ENCODE results near the gene TSR1.

The TSR1 gene

DNA sequence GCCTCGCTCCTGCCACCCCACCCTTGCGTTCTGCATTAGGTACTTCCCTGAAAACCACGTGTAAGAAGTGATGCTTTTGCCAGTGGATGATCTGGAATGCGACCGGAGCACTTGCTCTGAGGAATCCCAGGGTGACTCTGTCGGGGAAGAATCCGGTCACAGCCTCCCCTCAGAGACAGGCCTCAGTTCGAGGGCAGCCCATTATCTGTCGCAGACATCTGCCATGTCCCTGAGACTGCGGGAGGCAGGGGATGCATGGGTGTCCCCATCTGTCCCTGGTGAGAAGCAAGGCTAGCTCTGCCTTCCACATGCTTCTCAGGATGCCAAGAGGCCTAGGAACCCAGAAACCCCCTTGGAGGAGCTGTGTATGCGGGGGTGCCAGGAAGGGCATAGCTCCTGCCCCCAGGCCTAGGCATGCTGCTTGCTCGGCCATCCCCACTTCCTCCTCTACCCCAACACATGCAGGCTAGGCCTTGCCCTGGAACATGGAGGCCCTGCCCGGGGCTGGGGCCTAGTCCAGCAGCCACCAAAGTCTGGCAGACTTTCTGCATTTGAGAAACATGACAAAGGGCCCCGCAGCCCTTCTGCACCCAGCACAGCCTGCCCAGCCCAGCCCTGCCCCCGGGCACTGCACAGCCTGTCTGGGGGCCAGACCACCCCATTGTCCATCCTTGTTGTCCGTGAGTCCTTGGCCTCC, 44.1 kb upstream of the TSR1 start:
- ChIA-PET POLR2A (no interaction called here), CTCF (interaction anchor here (0.5 to 11.8 kb wide), 9 partner anchors 11 to 53 kb away, joined by 3 to 871 read pairs (median 13); partner anchors contain the start of gene TSR1)
- no peak overlapping the region for H3K4me3 ChIP-seq (ENCODE audit: low read depth, low read length)
- TF ChIP-seq CTCF (IDR thresholded peaks at IDR 0.05; ENCODE audit: insufficient read depth, low read length, missing control alignments) = no peak
- no peak for DNase-seq (ENCODE audit: low read depth, low spot score)

- POLR2A ChIA-PET = no interaction called here
- CTCF ChIA-PET = interaction anchor here (0.5 to 11.8 kb wide), 6 partner anchors 10 to 54 kb away, joined by 3 to 871 read pairs (median 43); no protein-coding TSS in a partner anchor
- DNase-seq (ENCODE audit: low read depth, low spot score) = no peak
- no peak for TF ChIP-seq CTCF (IDR thresholded peaks at IDR 0.05; ENCODE audit: insufficient read depth, low read length, missing control alignments)
- no peak overlapping the region for H3K4me3 ChIP-seq (ENCODE audit: low read depth, low read length)
Measured at GRCh38 chr17:2379489-2380225, 43.4 kb upstream of the TSR1 start.

DNA sequence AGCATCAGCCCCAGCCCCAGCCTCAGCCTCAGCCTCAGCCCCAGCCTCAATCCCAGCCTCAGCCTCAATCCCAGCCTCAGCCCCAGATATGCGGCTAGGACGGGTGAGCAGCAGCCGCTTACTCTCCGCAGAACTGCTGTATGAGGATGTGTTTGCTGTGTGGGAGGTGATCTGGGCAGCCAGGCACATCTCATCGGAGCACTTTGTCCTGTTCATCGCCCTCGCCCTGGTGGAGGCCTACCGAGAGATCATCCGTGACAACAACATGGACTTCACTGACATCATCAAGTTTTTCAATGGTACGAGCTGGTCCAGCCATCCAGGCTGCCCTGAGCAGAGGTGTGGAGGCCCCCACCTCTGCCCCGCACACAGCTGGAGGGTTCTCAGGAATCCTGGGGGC, 42.6 kb upstream of the TSR1 start:
- POLR2A ChIA-PET = no interaction called here
- CTCF ChIA-PET = interaction anchor here (6.2 to 11.8 kb wide), 3 partner anchors 9 to 35 kb away, joined by 63 to 871 read pairs (median 91); no protein-coding TSS in a partner anchor
- no peak for DNase-seq (ENCODE audit: low read depth, low spot score)
- no peak overlapping the region for H3K4me3 ChIP-seq (ENCODE audit: low read depth, low read length)
- TF ChIP-seq CTCF (IDR thresholded peaks at IDR 0.05; ENCODE audit: insufficient read depth, low read length, missing control alignments) = no peak

- POLR2A ChIA-PET = no interaction called here
- TF ChIP-seq CTCF (IDR thresholded peaks at IDR 0.05; ENCODE audit: insufficient read depth, low read length, missing control alignments) = no peak
- H3K4me3 ChIP-seq (ENCODE audit: low read depth, low read length) = no peak overlapping the region
- CTCF ChIA-PET = interaction anchor here (11.8 kb wide), 1 partner anchor 36 kb away, joined by 871 read pairs; no protein-coding TSS in a partner anchor
- no peak for DNase-seq (ENCODE audit: low read depth, low spot score)
Measured at GRCh38 chr17:2377659-2378058, 41.4 kb upstream of the TSR1 start.

- CTCF ChIA-PET = interaction anchor here (1.2 to 9.8 kb wide), 2 partner anchors 8 to 41 kb away, joined by 4 to 74 read pairs; no protein-coding TSS in a partner anchor
- POLR2A ChIA-PET = no interaction called here
- DNase-seq (ENCODE audit: low read depth, low spot score) = no peak
- no peak for TF ChIP-seq CTCF (IDR thresholded peaks at IDR 0.05; ENCODE audit: insufficient read depth, low read length, missing control alignments)
- no peak overlapping the region for H3K4me3 ChIP-seq (ENCODE audit: low read depth, low read length)
Measured at GRCh38 chr17:2376107-2376506, 39.9 kb upstream of the TSR1 start.

DNA sequence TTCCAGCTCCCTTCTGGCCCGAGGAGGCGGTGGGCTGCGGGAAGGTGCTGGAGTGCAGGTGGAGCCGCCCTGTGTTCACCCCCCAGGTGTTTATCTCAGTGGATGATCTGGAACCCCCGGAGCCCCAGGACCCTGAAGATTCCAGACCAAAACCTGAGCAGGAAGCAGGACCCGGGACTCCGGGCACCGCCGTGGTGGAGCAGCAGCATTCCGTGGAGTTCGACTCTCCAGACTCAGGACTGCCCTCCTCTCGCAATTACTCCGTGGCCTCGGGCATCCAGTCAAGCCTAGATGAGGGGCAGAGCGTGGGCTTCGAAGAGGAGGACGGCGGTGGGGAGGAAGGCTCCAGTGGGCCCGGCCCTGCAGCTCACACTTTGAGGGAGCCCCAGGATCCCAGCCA, 39.1 kb upstream of the TSR1 start:
- no peak for DNase-seq (ENCODE audit: low read depth, low spot score)
- ChIA-PET POLR2A (no interaction called here), CTCF (interaction anchor here (9.8 kb wide), 1 partner anchor 42 kb away, joined by 74 read pairs; no protein-coding TSS in a partner anchor)
- no peak for TF ChIP-seq CTCF (IDR thresholded peaks at IDR 0.05; ENCODE audit: insufficient read depth, low read length, missing control alignments)
- H3K4me3 ChIP-seq (ENCODE audit: low read depth, low read length) = no peak overlapping the region
